Activated T-cell treated with anti-CD3 and anti-CD28 coated beads for 48 hours (primary cell): Measurements from ENCODE around the gene KRT9.
"Not testable (repeated sequence)": the region's sequence is repeated elsewhere in the genome, so short reads cannot be mapped to it uniquely, and the experiment has no call there.

Experiments used
- DNase-seq: peaks from one replicate; pipeline ENCODE4 v3.0.0-alpha.2; 2020; ENCODE audit warnings: low read depth

KRT9 gene

GRCh38 chr17:41602524-41602923, 30.7 kb upstream of the KRT9 start:
- DNase-seq, result no peak

- no peak for DNase-seq
Observed at GRCh38 chr17:41600318-41600717, 28.5 kb upstream of the KRT9 start.

GRCh38 chr17:41599680-41600079, 27.8 kb upstream of the KRT9 start:
- no peak for DNase-seq

GRCh38 chr17:41595585-41595984, 23.7 kb upstream of the KRT9 start:
- no peak for DNase-seq

- DNase-seq, result no peak
Observed at GRCh38 chr17:41594363-41594915, 22.6 kb upstream of the KRT9 start.

GRCh38 chr17:41593306-41593981, 21.6 kb upstream of the KRT9 start:
- no peak for DNase-seq

GRCh38 chr17:41592601-41593305, 20.9 kb upstream of the KRT9 start:
- DNase-seq, result no peak

GRCh38 chr17:41589301-41589700, 17.4 kb upstream of the KRT9 start:
- DNase-seq, result no peak

GRCh38 chr17:41588126-41588810, 16.4 kb upstream of the KRT9 start:
- no peak for DNase-seq

GRCh38 chr17:41586863-41587495, 15.1 kb upstream of the KRT9 start, which contains the start of gene KRT14:
KRT14 (minus strand) TSS chr17:41586895; CDS start chr17:41586834, 61 bp downstream.
- no peak for DNase-seq

GRCh38 chr17:41585301-41586056, 13.6 kb upstream of the KRT9 start:
- DNase-seq, result no peak

- DNase-seq, result not testable (repeated sequence)
Observed at GRCh38 chr17:41584331-41584927, 12.6 kb upstream of the KRT9 start.

- no peak for DNase-seq
Observed at GRCh38 chr17:41583137-41584127, 11.6 kb upstream of the KRT9 start.

- not testable (repeated sequence) for DNase-seq
Observed at GRCh38 chr17:41582061-41582968, 10.5 kb upstream of the KRT9 start.

- DNase-seq, result no peak
Observed at GRCh38 chr17:41581366-41582060, 9.7 kb upstream of the KRT9 start.

- DNase-seq, result no peak
Observed at GRCh38 chr17:41580687-41581365, 9.0 kb upstream of the KRT9 start.

- DNase-seq, result no peak
Observed at GRCh38 chr17:41580244-41580575, 8.4 kb upstream of the KRT9 start.
